GM12878 (cell line): ENCODE measurements around the gene GTPBP4. TPM values are rescaled to one million over a fixed set of nuclear protein-coding genes. Genes with fewer than 3 reads are reported as not detected.

Experiments used
- ATAC-seq: fragments of 200-7000 bp; cut with Tn5 transposase; 3 replicates; pipeline ENCODE4 v1.9.1; 2020; ENCODE audit warnings: mild to moderate bottlenecking, moderate library complexity
- BruUV-seq: library from RNA; stranded (reverse); fragments of 400-500 nt; replicated peaks from 2 replicates; lab custom pipeline; 2021; lab: Mats Ljungman, UMichigan
- CTCF ChIA-PET: fragments of 300-600 bp; sonication (Branson Sonifier 250); formaldehyde crosslinking; extraction: SDS; loops from one replicate; lab custom pipeline; 2021; ENCODE audit warnings: inconsistent platforms; lab: Yijun Ruan, JAX
- POLR2A ChIA-PET: fragments of 350-600 bp; formaldehyde crosslinking; extraction: SDS; loops from one replicate; lab custom pipeline; 2021; ENCODE audit warnings: inconsistent platforms; lab: Charles Lee
- RAD21 ChIA-PET: fragments of 300-600 bp; sonication (Branson Sonifier 250); formaldehyde crosslinking; loops from one replicate; lab custom pipeline; 2023; ENCODE audit warnings: antibody characterized with exemption; ENCODE audit not compliant: unreplicated experiment; lab: Charles Lee
- SMC1A ChIA-PET: fragments of 300-600 bp; sonication (Branson Sonifier 250); formaldehyde crosslinking; loops from one replicate; lab custom pipeline; 2023; ENCODE audit not compliant: unreplicated experiment, uncharacterized antibody; lab: Charles Lee
- DNase-seq: peaks from one replicate; pipeline ENCODE4 v3.0.0-alpha.2; 2011; ENCODE audit warnings: low read depth, low spot score
- FAIRE-seq: peaks from 3 replicates; lab custom pipeline; 2011; peaks lifted over from hg19 to GRCh38; lab: Jason Lieb, UNC
- H2AFZ ChIP-seq: 2 replicates; pipeline ENCODE4 v1.6.0; 2011; ENCODE audit warnings: low read depth, low read length, control low read depth; ENCODE audit not compliant: control insufficient read depth
- H3K27ac ChIP-seq: 2 replicates; pipeline ENCODE4 v1.5.1; 2011; ENCODE audit warnings: control low read depth; ENCODE audit not compliant: control insufficient read depth, insufficient read depth
- H3K27me3 ChIP-seq, 2 experiments: replicated peaks in 1 of 2; 2 replicates each; pipeline versions ENCODE4 v1.6.0 to v1.6.1; 2011; ENCODE audit warnings: low read length in 1 of 2; ENCODE audit not compliant: control insufficient read depth in 2 of 2, insufficient read depth in 2 of 2
- H3K36me3 ChIP-seq, 2 experiments: 2 replicates each; pipeline ENCODE4 v1.5.1; 2011; ENCODE audit warnings: low read length in 1 of 2; ENCODE audit not compliant: control insufficient read depth in 2 of 2, insufficient read depth in 2 of 2
- H3K4me1 ChIP-seq: 2 replicates; pipeline ENCODE4 v1.6.1; 2011; ENCODE audit warnings: mild to moderate bottlenecking, low read length, moderate library complexity, mixed read lengths; ENCODE audit not compliant: control insufficient read depth, insufficient read depth
- H3K4me2 ChIP-seq: 2 replicates; pipeline ENCODE4 v1.6.0; 2011; ENCODE audit warnings: control low read depth; ENCODE audit not compliant: control insufficient read depth, insufficient read depth
- H3K4me3 ChIP-seq: fragments of 200-600 bp; sonication (generic); 2 replicates; pipeline ENCODE4 v1.5.1; 2016
- H3K79me2 ChIP-seq: 2 replicates; pipeline ENCODE4 v1.6.0; 2011; ENCODE audit warnings: low read length; ENCODE audit not compliant: control insufficient read depth, insufficient read depth
- H3K9ac ChIP-seq: 2 replicates; pipeline ENCODE4 v1.8.0; 2011; ENCODE audit warnings: low read length, control low read depth, mixed read lengths; ENCODE audit not compliant: control insufficient read depth, insufficient read depth
- H3K9me3 ChIP-seq: replicated peaks from 3 replicates; pipeline ENCODE4 v1.5.1; 2011; ENCODE audit warnings: mild to moderate bottlenecking, low read length; ENCODE audit not compliant: control insufficient read depth, insufficient read depth
- H4K20me1 ChIP-seq: 2 replicates; pipeline ENCODE4 v1.6.0; 2011; ENCODE audit not compliant: control insufficient read depth, insufficient read depth
- CHD2 ChIP-seq: IDR thresholded peaks from 2 replicates; pipeline ENCODE4 v1.6.1; 2011; ENCODE audit warnings: low read depth, low read length, improper control_type of control experiment, borderline replicate concordance
- CHD4 ChIP-seq: fragments of 200-600 bp; sonication (generic); IDR thresholded peaks from 2 replicates; pipeline ENCODE4 v1.6.1; 2016; ENCODE audit warnings: mild to moderate bottlenecking
- EED ChIP-seq: sonication (generic); IDR thresholded peaks from 2 replicates; pipeline ENCODE4 v1.6.1; 2016; ENCODE audit warnings: antibody characterized with exemption, low read depth
- IKZF1 ChIP-seq: fragments of 450-650 bp; conservative IDR thresholded peaks from 2 replicates; pipeline ENCODE4 v1.6.1; 2017; ENCODE audit warnings: antibody characterized with exemption, mild to moderate bottlenecking
- NFYB ChIP-seq: IDR thresholded peaks from 2 replicates; pipeline ENCODE4 v1.6.1; 2011; ENCODE audit warnings: low read depth, mild to moderate bottlenecking, low read length, improper control_type of control experiment, moderate library complexity; ENCODE audit not compliant: insufficient read depth
- PAX5 ChIP-seq: IDR thresholded peaks from 2 replicates; pipeline ENCODE4 v1.6.1; 2011; ENCODE audit warnings: low read depth, low read length, borderline replicate concordance
- RB1 ChIP-seq: fragments of 450-650 bp; formaldehyde crosslinking; IDR thresholded peaks from 2 replicates; pipeline ENCODE4 v1.6.1; 2017; ENCODE audit warnings: mild to moderate bottlenecking, borderline replicate concordance
- SIN3A ChIP-seq: IDR thresholded peaks from 2 replicates; pipeline ENCODE4 v1.6.1; 2012; ENCODE audit warnings: low read depth, low read length, improper control_type of control experiment
- ZNF24 ChIP-seq: fragments of 450-650 bp; IDR thresholded peaks from 2 replicates; pipeline ENCODE4 v1.6.1; 2017; ENCODE audit warnings: antibody characterized with exemption, mild to moderate bottlenecking
- WGBS: methylation state at CpG from one replicate; pipeline ENCODE4 v1.1.6; 2016; ENCODE audit warnings: low lambda C conversion rate; ENCODE audit not compliant: insufficient replicate concordance, insufficient coverage; ENCODE audit errors: missing lambda C conversion rate; 5-methylcytosine and 5-hydroxymethylcytosine counted together
- in situ Hi-C: fragments of 300-500 bp; cut with MboI; formaldehyde crosslinking; loops from 9 replicates; pipeline ENCODE4 v1.14.3; 2018; ENCODE audit warnings: mixed read lengths
- intact Hi-C: fragments of 100-400 bp; cut with micrococcal nuclease; formaldehyde crosslinking; loops from one replicate; pipeline ENCODE4 v1.14.2; 2022; ENCODE audit not compliant: unreplicated experiment
- polyA plus RNA-seq, 11 experiments: library from polyadenylated mRNA; depleted of rRNA in 4 of 11; unstranded in 6 of 11; stranded (reverse) in 5 of 11; fragments of >200 nt; fragmentation: Nextera tagmentation in 4 of 11; fragmentation: Illumina TruSeq in 1 of 11; extraction: Ambion mirVana in 4 of 11; extraction: Trizol in 1 of 11; gene quantifications; 1 replicate in 1 of 11; 2 replicates in 10 of 11; pipeline versions ENCODE4 v1.2.1 to v1.2.3, GENCODE V29; 2011 to 2016; ENCODE audit warnings: inconsistent platforms in 2 of 11, missing spikeins in 2 of 11, low read depth in 1 of 11
- total RNA-seq, 4 experiments: library from RNA; depleted of rRNA in 3 of 4; stranded (reverse); fragments of >200 nt in 3 of 4; fragmentation: Illumina TruSeq in 1 of 4; extraction: Trizol in 1 of 4; gene quantifications; 2 replicates each; pipeline versions ENCODE4 v1.2.1 to v1.2.3, GENCODE V29; 2013 to 2021
- TF ChIP-seq, protein P1 (sequence below): fragments of 450-650 bp; IDR thresholded peaks from 2 replicates; pipeline ENCODE4 v1.6.1; 2017; ENCODE audit warnings: antibody characterized with exemption, mild to moderate bottlenecking, moderate library complexity

GTPBP4 gene
- total and polyA plus RNA-seq, 10 of the 15 experiments (the other 5 are each of a cell fraction or from before 2014, with no cell fraction given): 58.5 to 118 (median 71.4) TPM

DNA sequence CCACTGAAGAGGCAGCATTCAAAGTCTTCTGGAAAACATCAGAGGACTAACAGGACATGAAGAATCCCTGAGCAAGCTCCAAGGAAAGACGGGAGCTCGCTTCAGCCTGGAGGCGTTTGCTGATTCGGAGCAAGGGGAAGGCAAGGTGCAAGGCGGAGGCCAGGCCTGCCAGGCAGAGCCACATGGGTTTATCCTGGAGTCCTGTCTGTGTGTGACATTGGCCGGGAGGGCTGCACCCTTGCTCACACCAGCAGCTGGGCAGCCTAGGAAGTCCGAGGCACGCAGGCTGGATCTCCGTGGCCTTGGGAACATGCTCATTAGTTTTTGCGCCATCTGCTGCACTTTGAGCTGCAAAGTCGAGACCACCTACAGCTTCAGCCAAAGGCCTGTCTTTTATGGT lies 34.4 kb upstream of the GTPBP4 start:
- Histone ChIP-seq H3K27ac (no peak overlapping the region), H3K9ac (no peak overlapping the region), H3K36me3 (no peaks in the 10 kb centered on the region), H3K4me1 (no peaks in the 10 kb centered on the region), H3K27me3 (peaks cover 0 to 2% of the 10 kb centered on the region in 2 experiments), H3K4me3 (no peak overlapping the region), H4K20me1 (no peaks in the 10 kb centered on the region), H2AFZ (no peak overlapping the region), H3K79me2 (no peaks in the 10 kb centered on the region), H3K9me3 (no peaks in the 10 kb centered on the region), H3K4me2 (no peak overlapping the region)
- no peak for TF ChIP-seq SIN3A
- no peak for TF ChIP-seq PAX5
- no peak for TF ChIP-seq RB1
- TF ChIP-seq NFYB: no peak
- TF ChIP-seq IKZF1: no peak
- TF ChIP-seq ZNF24: no peak
- TF ChIP-seq, protein P1, sequence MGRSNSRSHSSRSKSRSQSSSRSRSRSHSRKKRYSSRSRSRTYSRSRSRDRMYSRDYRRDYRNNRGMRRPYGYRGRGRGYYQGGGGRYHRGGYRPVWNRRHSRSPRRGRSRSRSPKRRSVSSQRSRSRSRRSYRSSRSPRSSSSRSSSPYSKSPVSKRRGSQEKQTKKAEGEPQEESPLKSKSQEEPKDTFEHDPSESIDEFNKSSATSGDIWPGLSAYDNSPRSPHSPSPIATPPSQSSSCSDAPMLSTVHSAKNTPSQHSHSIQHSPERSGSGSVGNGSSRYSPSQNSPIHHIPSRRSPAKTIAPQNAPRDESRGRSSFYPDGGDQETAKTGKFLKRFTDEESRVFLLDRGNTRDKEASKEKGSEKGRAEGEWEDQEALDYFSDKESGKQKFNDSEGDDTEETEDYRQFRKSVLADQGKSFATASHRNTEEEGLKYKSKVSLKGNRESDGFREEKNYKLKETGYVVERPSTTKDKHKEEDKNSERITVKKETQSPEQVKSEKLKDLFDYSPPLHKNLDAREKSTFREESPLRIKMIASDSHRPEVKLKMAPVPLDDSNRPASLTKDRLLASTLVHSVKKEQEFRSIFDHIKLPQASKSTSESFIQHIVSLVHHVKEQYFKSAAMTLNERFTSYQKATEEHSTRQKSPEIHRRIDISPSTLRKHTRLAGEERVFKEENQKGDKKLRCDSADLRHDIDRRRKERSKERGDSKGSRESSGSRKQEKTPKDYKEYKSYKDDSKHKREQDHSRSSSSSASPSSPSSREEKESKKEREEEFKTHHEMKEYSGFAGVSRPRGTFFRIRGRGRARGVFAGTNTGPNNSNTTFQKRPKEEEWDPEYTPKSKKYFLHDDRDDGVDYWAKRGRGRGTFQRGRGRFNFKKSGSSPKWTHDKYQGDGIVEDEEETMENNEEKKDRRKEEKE: no peak
- no peak for TF ChIP-seq CHD2
- TF ChIP-seq EED: no peak
- no peak for TF ChIP-seq CHD4
- BruUV-seq: no TSS peak
- in situ Hi-C loops: no loop called here
- no peak for FAIRE-seq
- ChIA-PET POLR2A (no interaction called here), RAD21 (no interaction called here), SMC1A (no interaction called here), CTCF (no interaction called here)
- no peak for DNase-seq
- intact Hi-C loops: no loop called here
- WGBS: 66% methylated on average over 11 of the region's 11 CpGs
- no peak for ATAC-seq
